ENCODE data around the gene R3HDM2. TPM values are rescaled to one million over a fixed set of nuclear protein-coding genes. Genes with fewer than 3 reads are reported as not detected.

Gene R3HDM2
- total and polyA plus RNA-seq, 4 donors, result 7.4 to 28.9 (median 15.1) TPM

GRCh38 chr12:57451233-57451778 lies 20.5 kb upstream of the R3HDM2 start (continued):
- peak; percentile 98 for TF ChIP-seq SP1 (IDR thresholded peaks at IDR 0.05)
- peak; percentile 73 for TF ChIP-seq TAF1 (conservative IDR thresholded peaks at IDR 0.05)

GRCh38 chr12:57450057-57450456 lies 19.2 kb upstream of the R3HDM2 start:
- WGBS, result 82% methylated on average over 3 of the region's 3 CpGs
- Histone ChIP-seq H3K4me1 (ENCODE audit: control insufficient read depth in 4 of 4, insufficient read depth in 4 of 4, low read length in 3 of 4) (peaks cover 14 to 53% (median 40%) of the 10 kb centered on the region in 4 donors), H3K27ac (ENCODE audit: low read depth in 1 of 2, low read length in 2 of 2) (peak overlapping the region; percentile 79 to 96), H3K9ac (ENCODE audit: low read depth in 1 of 2, low read length in 2 of 2) (peak overlapping the region in 1 of 2 donors; percentile 90), H3K4me3 (ENCODE audit: low read depth in 1 of 3, low read length in 3 of 3) (no peak overlapping the region), H3K9me3 (ENCODE audit: control insufficient read depth in 4 of 4, low read length in 3 of 4) (no peaks in the 10 kb centered on the region), H3K27me3 (ENCODE audit: control insufficient read depth in 4 of 4, insufficient read depth in 4 of 4, low read length in 3 of 4) (no peaks in the 10 kb centered on the region), H3K36me3 (ENCODE audit: control insufficient read depth in 4 of 4, insufficient read depth in 3 of 4, low read depth in 1 of 4, low read length in 3 of 4) (peaks cover 0 to 3% (median under 1%) of the 10 kb centered on the region in 4 donors)
- DNase-seq (ENCODE audit: low spot score), result no peak
- TF ChIP-seq JUND (IDR thresholded peaks at IDR 0.05) (no peak), HNF4A (conservative IDR thresholded peaks at IDR 0.05) (peak; percentile 54 to 65), TAF1 (conservative IDR thresholded peaks at IDR 0.05) (no peak)
- TF ChIP-seq, protein P1, sequence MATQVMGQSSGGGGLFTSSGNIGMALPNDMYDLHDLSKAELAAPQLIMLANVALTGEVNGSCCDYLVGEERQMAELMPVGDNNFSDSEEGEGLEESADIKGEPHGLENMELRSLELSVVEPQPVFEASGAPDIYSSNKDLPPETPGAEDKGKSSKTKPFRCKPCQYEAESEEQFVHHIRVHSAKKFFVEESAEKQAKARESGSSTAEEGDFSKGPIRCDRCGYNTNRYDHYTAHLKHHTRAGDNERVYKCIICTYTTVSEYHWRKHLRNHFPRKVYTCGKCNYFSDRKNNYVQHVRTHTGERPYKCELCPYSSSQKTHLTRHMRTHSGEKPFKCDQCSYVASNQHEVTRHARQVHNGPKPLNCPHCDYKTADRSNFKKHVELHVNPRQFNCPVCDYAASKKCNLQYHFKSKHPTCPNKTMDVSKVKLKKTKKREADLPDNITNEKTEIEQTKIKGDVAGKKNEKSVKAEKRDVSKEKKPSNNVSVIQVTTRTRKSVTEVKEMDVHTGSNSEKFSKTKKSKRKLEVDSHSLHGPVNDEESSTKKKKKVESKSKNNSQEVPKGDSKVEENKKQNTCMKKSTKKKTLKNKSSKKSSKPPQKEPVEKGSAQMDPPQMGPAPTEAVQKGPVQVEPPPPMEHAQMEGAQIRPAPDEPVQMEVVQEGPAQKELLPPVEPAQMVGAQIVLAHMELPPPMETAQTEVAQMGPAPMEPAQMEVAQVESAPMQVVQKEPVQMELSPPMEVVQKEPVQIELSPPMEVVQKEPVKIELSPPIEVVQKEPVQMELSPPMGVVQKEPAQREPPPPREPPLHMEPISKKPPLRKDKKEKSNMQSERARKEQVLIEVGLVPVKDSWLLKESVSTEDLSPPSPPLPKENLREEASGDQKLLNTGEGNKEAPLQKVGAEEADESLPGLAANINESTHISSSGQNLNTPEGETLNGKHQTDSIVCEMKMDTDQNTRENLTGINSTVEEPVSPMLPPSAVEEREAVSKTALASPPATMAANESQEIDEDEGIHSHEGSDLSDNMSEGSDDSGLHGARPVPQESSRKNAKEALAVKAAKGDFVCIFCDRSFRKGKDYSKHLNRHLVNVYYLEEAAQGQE (IDR thresholded peaks at IDR 0.05), result no peak

DNA sequence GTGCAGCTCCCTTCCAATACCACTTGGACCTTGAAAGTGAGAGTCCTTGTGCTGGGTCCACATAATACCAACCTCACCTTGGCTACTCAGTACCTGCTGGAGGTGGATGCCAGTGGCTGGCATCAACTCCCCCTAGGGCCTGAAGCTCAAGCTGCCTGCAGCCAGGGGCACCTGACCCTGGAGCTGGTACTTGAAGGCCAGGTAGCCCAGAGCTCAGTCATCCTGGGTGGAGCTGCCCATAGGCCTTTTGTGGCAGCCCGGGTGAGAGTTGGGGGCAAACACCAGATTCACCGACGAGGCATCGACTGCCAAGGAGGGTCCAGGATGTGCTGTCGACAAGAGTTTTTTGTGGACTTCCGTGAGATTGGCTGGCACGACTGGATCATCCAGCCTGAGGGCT lies 18.5 kb upstream of the R3HDM2 start:
- no peak overlapping the region for H3K9ac ChIP-seq (ENCODE audit: low read depth in 1 of 2, low read length in 2 of 2)
- no peak for TF ChIP-seq ZBTB33 (IDR thresholded peaks at IDR 0.05)
- TF ChIP-seq, protein P2, sequence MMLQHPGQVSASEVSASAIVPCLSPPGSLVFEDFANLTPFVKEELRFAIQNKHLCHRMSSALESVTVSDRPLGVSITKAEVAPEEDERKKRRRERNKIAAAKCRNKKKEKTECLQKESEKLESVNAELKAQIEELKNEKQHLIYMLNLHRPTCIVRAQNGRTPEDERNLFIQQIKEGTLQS (IDR thresholded peaks at IDR 0.05), result no peak
- TF ChIP-seq FOXA2 (IDR thresholded peaks at IDR 0.05), result no peak
- TF ChIP-seq RXRA (IDR thresholded peaks at IDR 0.05), result no peak
- TF ChIP-seq, protein P1 (IDR thresholded peaks at IDR 0.05), result no peak
- no peak for TF ChIP-seq EGR1 (IDR thresholded peaks at IDR 0.05; ENCODE audit: low read depth in 2 of 2)
- TF ChIP-seq YY1 (IDR thresholded peaks at IDR 0.05), result no peak
- TF ChIP-seq HNF4A (conservative IDR thresholded peaks at IDR 0.05), result no peak
- no peak for TF ChIP-seq RAD21 (IDR thresholded peaks at IDR 0.05)
- TF ChIP-seq TAF1 (conservative IDR thresholded peaks at IDR 0.05), result no peak
- TF ChIP-seq HNF4G (IDR thresholded peaks at IDR 0.05), result no peak
- no peak for TF ChIP-seq FOXA1 (IDR thresholded peaks at IDR 0.05)
- no peak for TF ChIP-seq GABPA (IDR thresholded peaks at IDR 0.05 in 1 of 2, conservative IDR thresholded peaks at IDR 0.05 in 1 of 2)
- TF ChIP-seq CTCF (IDR thresholded peaks at IDR 0.05; ENCODE audit: low read depth, low read length, missing input control), result no peak
- TF ChIP-seq NR2F2 (IDR thresholded peaks at IDR 0.05), result no peak
- no peak for TF ChIP-seq JUND (IDR thresholded peaks at IDR 0.05)
- TF ChIP-seq, protein P3, sequence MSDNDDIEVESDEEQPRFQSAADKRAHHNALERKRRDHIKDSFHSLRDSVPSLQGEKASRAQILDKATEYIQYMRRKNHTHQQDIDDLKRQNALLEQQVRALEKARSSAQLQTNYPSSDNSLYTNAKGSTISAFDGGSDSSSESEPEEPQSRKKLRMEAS (IDR thresholded peaks at IDR 0.05), result no peak
- TF ChIP-seq SP1 (IDR thresholded peaks at IDR 0.05), result no peak
- peaks cover 0 to 4% (median 1%) of the 10 kb centered on the region in 4 donors for H3K36me3 ChIP-seq (ENCODE audit: control insufficient read depth in 4 of 4, insufficient read depth in 3 of 4, low read depth in 1 of 4, low read length in 3 of 4)
- DNase-seq (ENCODE audit: low spot score), result no peak
- no peak overlapping the region for H3K4me3 ChIP-seq (ENCODE audit: low read depth in 1 of 3, low read length in 3 of 3)
- WGBS, result 96% methylated on average over 7 of the region's 7 CpGs
- H3K27ac ChIP-seq (ENCODE audit: low read depth in 1 of 2, low read length in 2 of 2), result peak overlapping the region; percentile 79 to 96
- H3K4me1 ChIP-seq (ENCODE audit: control insufficient read depth in 4 of 4, insufficient read depth in 4 of 4, low read length in 3 of 4), result peaks cover 14 to 50% (median 39%) of the 10 kb centered on the region in 4 donors
- H3K9me3 ChIP-seq (ENCODE audit: control insufficient read depth in 4 of 4, low read length in 3 of 4), result no peaks in the 10 kb centered on the region
- no peaks in the 10 kb centered on the region for H3K27me3 ChIP-seq (ENCODE audit: control insufficient read depth in 4 of 4, insufficient read depth in 4 of 4, low read length in 3 of 4)

All from liver (tissue), 9 donors.